ENCODE results near the gene KATNB1.

Gene KATNB1

DNA sequence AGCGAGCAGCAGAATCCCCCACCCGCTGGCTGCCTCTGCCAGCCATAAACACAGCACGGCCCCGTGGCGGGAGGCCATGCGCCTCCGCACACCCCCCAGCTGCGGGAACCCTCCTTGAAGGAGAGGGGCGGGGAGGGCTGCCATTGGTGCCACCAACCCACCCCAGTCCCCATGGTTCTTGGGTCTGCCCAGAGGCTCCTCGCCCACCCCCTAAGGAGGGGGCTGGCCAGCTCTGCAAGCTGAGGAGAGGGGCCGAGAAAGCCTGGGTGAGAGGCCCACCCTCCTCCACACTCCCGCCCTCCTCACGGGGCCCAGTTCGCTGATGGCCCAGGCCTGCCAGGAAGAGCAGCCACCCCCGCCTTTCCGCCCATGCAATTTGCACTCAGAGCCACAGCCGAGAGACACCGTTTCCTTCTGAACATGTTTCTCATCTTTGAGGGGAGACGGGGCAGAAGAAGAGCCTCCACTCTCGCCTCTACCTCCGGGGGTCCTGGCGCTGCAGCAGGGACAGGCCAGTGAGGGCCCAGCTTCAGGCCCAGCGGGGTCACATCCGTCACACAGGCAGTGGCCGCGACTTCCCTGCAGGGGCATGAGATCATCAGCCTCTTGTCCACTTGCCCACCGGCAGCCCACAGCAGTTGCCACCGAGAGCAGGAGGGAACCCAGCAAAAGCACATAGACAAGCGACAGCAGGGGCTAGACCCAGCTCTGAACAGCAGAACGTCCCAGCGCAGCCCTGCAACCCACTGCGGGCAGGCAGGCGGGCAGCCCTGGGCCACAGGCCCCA lies 23.0 kb downstream of the KATNB1 start:
- DNase-seq = no peak

DNA sequence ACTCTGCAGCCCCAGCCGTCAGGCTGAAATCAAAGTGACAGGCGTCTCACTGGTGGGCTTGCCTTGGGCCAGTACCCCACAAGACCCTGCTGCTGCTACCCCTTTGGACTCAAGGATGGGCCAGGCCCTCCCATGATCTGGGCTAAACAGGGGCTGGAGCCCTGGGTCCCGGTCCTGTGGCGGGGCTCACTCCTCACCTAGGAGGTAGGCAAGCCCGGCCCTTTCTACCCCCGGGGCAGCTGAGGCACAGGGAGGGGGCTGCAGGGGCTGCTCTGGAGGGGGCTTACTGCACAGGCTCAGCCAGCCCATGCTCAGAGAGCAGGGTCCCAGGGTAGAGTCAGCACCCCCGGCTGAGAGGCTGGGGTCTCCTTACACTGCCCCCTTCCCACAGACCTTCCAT lies 23.6 kb downstream of the KATNB1 start:
- DNase-seq = no peak

DNA sequence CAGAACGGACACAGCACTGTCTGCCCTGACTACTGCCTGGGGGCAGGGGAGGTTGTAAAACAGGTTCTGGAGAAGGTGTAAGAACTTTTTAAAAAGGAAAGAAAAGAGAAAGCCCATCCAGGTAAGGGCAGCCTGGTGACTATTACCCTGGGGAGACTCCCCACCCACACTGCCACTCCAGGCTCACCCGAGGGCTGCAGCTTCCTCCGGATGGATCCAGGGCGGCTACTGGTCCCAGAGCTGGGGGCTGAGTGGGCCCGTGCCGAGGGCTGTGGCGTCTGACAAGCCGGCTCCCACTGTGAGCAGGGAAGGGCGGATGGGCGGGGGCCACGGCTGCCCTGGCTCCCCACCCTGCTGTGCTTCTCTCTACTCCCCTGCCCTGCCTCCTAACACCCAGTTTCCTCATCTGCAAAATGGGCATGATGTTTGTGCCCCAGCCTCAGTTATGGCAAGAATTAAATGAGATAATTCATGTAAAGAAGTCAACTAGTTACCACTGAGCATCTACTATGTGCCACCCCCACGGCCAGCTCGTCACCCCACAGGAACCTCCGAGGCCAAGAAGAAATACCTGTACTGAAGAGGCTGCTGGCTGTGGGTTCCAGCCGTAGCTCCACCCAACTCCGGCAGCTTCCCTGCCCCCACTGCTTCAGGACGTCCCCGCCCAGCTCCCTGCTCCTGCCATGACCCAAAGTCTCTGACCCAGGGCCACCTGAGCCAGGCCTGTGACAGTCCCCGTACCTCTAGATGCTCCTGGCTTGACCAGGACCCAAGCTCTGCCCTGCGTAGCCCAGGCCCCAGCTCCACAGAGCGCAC lies 24.2 kb downstream of the KATNB1 start:
- no peak for DNase-seq

DNA sequence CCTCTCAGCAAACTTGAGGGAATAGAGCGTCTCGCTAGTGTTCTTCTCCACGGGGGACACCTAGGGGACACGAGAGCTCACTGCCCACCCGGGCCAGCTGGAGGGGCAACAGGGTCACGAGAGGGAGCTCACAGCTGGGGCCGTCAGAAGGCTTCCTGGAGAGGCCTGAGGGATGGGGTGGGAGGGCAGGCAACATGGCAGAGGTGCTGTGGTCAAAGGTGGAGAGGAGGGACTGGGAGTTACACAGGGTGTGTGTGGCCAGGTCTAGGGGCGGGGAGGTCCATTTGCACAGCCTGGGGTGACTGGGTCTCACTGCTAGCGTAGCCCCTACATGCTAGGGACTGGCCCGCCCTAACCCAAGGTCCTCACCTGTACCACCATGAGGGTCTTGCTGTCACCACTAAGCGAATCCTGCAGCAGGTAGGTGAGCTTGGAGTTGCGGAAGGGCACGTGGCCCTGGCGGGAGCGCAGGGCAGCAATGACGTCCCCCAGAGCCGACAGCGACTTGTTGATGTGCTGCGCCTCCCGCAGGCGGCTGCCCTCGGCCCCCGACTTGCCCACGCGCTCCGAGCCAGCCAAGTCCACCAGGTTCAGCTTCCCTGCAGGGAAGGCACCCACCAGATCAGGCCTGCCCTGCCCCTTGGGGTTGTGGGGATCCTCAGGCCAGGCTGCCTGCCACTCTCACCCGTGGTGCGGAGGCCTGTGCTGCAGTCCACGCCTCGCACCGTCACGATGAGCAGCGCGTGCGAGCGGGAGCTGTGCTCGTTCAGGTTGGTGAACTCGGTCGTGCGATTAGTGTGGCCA lies 25.0 kb downstream of the KATNB1 start:
- no peak for DNase-seq

DNA sequence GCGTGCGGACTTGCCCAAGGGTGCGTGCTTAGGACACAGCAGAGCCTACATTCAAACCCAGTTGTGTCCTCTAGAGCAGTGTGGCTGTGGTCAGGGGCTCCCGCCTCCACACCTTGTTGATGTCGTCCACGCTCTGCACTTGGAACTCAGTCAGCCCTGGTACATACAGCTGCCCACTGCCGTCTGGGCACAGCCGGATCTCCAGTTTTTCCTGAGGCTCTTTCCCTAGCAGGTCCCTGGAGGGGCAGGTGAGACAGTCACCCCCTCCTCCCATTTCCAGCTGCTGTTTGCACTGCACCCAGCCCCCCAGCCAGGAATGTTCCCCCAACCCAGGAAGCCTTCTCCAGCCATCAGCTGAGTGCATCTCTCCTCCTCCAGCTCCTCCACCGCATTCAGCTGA lies 25.7 kb downstream of the KATNB1 start:
- DNase-seq = no peak

DNA sequence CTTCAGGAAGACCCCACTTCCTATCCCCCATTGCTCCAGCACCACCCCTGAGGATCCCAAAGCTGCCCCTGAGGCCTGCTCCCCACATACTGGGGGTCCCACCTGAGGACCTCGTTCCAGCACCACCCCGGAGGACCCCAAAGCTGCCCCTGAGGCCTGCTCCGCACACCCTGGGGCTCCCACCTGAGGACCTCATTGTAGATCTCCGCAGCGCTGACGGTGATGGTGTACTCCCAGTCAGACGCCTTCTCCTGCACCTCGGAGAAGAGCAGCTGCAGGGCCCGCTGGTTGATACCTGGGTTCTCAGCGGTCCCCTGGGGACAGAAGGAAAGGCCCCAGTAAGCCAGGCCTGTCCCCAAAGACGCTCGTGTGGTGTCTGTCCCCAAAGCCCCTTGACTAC lies 26.4 kb downstream of the KATNB1 start:
- DNase-seq = no peak

DNA sequence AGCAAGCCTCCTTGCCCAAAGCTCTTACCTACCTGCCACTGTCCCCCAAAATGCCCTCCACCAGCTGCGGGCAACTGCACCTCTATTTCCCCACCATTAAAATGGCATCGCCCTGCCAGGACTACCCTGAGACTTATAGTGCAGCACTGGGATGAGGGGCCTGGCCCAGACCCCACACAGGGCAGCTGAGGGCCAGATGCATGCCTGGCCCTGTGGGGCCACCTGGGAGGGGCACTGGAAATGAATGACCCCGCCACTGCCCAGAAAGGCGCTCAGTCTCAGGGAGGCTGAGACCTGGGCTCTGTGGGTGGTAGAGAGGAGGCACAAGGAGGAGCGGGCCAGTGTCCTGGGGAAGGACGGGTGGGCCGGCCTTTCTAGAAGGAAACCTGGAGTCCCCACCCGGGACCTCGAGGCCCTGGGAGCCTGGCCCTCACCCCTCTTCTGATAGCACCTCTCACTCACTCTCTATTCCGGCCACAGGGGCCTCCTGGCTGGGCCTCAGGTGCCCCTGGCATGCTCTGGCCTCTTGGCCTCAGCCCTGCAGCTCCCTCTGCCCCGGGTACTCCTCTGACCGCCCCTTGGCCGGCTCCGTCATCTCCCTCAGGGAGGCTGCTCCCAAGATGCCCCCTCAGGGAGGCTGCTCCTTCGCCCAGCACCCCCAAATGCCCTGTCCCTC lies 26.9 kb downstream of the KATNB1 start:
- no peak for DNase-seq

DNA sequence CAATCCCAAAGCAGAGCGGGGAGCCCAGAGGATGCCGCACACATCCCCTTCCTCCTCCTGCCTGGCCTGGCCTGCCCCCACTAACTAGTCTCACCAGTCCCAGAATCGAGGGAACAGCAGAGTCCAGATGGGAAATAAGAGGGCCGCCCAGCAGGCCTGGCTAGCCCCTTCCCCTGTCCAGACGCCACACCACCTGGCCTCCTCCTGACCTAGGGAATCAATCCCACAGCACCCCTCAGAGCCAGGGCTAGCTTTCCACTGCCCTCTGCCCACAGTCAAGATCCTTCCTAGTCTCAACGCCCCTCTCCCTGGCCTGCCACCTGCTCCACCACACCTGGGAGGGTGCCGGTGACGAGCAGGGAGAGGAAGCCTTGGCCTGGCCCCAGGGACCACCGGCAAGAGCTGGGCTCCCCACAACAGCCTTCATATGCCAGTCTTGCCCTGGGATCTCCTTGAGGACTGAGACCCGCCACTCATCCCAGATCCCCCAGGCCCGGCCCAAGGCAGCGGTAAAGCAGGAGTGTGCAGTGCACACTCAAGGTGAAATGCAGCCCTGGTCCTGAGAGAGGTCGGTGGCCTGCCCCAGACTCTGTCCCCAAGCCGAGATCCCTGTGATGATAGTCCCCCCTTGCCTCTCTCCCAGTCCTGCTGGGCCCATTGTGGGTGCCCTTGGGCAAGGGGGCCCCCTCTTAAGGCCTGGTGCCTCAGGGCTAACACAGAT lies 27.9 kb downstream of the KATNB1 start:
- DNase-seq = no peak

DNA sequence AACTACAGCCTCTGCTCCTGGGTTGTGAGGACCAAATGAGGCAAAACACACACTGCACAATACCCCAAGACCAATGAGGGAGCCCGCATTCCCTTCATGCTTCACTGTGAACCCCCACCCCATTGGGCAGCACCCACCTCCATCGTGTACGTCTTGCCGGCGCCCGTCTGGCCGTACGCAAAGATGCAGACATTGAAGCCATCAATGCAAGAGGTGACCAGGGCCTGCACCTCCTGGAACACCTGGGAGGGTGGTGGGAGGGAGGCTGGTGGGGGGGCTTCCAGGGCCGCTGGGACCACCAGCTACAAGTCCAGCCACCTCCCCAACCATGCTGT lies 28.4 kb downstream of the KATNB1 start:
- no peak for DNase-seq

DNA sequence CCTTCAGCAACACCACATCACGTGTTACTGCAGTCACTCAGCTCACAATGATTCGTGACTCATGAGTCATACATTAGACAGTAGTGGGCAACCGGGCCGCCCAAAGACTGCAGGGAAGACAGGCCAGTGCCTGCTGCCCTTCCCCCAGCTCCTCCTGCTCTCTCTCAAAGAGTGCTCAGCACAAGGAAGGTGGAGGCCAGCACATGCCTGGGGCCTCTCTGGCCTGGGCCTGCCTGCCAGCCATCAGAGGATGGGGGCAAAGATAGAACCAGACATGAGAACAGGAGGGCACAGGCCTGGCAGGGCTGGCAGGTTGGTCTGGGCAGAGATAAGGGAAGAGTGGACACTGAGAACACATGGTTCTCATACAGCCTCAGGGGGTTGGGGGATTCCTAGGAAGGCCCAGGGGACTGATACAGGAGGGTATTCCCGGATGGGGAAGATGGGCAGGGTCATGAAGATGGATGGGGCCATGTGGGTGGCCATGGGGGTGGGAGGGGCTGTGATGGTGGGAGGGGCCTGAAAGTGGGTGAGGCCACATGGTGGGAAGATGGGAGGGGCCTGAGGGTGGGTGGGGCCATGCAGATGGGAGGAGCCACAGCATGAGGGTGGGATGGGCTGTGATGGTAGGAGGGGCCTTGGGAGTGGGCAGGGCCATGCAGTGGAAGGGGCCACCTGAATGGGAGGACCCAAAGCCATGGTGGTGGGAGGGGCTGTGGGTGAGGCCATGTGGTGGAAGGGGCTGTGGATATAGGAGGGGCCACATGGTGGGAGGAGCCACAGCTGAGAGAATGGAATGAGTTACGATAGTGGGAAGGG lies 29.0 kb downstream of the KATNB1 start:
- no peak for DNase-seq

DNA sequence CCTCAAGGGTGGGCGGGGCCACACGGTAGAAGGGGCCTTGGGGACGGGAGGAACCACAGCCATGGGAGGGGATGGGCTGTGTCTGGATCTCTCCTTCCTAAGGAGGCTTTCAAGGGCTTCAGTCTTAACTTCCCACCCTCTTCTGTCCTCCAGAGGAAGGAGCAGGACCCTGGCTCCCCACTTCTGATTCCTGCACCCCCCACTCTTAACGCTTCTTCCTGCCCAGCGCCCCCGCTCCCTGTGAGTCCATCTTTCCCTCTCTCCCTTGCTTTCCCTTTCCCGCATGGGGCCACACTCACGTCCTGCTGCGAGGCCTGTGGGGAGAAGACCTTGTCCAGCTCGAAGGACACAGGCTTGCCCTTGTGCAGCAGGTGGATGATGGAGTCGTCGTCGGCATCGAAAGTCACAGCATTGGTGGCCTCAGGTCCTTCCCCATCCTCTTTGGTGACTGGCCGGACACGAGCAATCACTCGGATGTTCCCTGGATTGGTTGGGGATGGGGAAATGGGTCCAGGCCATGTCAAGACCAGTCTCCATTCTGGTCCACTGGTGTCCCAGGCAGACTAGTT lies 29.7 kb downstream of the KATNB1 start:
- DNase-seq = no peak

DNA sequence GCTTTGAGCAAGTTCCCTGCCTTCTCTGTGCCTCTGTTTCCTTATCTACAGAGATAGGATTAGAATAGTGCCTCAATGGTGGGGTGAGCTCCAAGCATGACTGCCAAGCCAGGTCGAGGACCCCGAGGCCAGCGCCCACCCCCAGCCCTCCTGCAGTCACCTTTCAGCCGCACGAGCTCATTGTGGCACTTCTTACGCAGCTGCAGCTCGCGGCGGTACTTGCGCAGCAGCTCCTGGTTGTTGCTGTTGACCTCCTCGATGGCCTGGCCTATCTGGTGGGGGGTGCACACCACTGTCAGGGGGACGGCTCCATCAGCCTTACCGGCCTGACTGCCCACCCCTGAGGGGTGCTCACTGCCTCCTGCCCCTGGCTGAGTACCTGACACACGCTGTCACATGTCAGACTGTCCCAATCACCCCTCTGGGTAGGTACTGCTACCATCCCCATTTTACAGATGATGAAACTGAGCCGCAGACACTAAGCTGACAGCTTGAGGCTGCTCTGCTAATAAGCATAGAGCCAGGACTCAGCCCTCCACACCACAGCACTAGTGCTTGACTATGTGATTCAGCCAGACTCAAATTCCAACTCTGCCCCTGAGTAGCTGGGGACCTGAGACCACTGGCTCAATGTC lies 31.3 kb downstream of the KATNB1 start:
- DNase-seq = no peak

DNA sequence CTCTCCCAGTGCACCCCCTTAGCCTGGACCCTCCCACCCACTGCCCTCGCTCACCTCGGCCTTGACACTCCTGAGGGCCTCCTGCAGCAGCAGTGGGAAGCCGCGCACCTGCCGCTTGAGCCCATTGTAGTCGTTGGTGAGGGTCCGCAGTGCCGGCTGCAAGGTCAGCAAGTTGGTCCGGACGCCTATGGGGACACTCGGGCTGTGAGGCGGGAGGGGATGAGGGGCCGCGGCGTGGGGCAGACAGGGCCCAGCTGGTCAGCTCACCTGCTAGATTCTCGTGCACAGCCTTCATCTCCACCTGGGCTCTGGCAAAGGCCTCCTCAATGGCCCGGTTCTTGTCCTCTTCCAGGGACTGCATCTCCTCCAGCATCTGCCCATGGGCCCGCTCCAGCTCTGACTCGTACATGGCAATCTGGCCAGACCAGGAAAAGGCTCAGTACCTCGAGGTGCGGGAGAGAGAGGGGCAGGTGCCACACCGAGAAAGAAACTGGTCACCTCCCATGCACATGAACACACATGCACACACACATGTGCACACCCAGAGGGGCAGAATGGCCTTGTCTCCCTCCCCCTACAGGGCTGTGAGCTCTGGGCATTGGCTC lies 34.1 kb downstream of the KATNB1 start:
- DNase-seq = no peak

DNA sequence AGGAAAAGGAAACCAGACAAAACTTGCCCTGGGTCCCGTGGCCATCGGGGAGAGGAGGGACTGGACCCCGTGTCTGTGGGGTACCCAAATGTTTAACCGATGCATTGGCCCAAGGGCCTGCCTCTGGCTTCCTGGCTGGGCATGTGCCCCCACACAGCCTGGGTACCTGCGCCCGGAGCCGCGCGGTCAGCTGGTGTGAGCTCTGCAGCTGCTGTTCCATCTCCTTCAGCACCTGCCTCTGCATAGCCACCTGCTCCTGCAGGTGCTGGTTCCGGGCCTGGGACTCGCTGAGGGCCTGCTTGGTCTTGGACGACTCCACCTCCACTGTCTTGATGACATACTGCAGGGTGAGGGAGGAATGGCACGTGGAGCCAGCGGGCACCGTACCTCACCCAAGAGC lies 34.8 kb downstream of the KATNB1 start:
- no peak for DNase-seq

DNA sequence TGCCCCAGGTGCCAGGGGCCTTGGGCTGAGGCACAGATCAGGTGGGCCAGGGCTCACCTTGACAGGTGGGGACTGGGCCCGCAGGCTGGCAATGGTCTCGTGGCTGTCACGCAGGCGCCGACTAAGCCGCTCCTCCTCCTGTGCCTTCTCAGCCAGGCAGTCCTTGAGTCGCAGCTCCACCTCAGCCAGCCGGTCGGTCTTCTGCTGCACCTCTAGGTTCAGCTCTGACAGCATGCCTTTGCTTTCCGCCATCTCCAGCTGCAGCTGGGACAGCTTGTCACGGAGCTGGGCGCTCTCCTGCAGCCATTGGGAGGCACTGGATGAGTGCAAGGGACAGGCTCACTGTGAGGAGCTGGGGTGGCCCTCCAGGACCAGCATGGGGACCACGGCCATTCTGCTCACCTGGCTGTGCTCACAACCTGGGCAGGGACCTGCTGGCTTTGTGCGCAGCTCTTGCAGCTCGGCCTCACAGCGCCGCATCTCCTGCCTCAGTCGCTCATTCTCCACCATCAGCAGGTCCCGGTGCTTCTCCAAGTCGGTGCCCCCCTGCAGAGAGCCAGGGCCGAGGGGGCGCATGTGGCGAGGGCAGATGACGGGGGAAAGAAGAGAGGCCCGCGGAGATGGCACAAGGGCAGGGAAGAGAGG lies 35.7 kb downstream of the KATNB1 start:
- DNase-seq = no peak

DNA sequence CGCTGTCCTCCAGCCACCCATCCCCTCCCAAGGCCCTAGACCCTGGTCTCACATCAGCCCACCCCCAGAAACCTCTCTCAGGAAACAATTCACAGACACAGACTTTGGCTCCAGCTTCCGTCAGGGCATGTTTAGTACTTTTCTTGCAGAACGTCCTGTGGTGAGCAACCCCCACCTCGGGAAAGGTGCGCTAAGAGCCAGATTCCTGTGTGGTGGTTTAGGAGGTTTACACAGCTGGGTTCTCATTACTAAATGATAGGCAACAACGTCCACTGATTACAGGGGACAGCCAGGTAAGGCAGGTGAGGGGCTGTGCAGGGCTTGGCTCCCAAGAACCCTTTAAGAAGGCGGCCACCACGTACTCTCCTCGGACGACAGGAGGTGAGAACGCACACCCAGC lies 37.4 kb downstream of the KATNB1 start:
- no peak for DNase-seq

DNA sequence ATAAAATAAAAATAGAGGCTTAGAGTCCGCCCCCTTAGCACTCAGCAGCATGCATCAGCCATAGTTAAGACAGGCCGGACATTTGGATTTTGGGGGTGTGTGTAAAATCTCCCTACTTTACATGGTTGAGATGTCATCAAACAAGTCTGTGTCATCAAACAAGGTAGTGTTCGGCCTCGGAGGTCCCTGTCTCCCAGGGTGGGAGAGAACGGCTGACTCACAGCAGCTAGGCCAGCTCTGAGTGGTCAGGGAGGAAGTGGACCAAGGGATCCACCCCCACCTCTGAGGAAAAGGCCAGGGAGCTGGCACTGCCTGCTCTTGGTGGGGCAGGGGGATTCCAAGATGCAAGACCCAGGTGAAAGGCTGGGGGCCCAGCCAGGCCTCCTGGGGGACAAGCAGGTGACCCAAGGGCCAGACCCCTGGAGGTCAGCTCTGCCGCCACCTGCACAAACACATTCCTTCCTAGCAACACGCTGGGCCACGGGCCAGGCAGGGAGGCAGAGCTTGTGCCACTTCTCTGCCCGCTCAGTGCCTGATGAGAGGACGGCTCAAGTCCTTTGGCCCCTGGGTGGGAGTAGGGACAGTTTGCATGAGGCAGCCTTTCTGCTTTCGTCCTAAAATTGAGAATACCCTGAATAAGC lies 38.2 kb downstream of the KATNB1 start:
- no peak for DNase-seq

DNA sequence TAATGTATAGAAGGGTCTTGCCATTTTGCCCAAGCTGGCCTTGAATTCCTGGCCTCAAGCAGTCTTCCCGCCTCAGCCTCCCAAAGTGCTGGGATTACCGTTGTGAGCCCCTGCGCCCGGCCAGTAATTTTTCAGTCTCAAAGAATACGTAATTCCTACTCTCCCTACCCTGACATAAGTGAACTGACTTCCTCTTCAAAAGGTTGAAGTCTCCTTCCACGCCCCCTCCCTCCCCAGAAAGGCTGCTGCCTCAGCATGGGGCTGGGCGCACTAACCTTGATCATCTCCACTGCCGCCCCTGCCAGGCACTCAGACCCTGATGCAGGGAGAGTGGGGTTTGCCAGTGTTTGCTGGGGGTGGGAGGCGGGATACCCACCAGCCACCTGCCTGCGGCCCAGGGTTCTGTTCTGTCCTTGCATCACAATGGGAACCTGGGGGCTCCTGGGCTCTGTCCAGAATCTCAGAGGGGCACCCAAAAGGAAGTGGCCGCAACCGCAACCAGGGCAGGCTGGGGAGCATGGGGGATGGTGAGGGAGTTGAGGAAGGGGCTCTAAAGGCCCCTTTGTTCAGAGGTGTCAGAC lies 39.2 kb downstream of the KATNB1 start:
- DNase-seq = no peak
